HUDEP-2 (cell line): ENCODE measurements around the gene TAF11L13.

Experiments used
- DNase-seq, 76 experiments: peaks; one replicate each; lab custom pipeline; 2025; ENCODE audit not compliant: unreplicated experiment in 76 of 76; lab: John Stamatoyannopoulos, UW

Gene TAF11L13

GRCh38 chr5:17678751-17679324 is 47.0 kb downstream of the TAF11L13 start:
- no peak for DNase-seq

GRCh38 chr5:17679597-17680203 is 47.8 kb downstream of the TAF11L13 start:
- DNase-seq: no peak

GRCh38 chr5:17680737-17681136 is 48.8 kb downstream of the TAF11L13 start:
- DNase-seq: no peak
